UCSD-AML1 (cell line): ENCODE data around the gene NLRP10.

Experiments
- DNase-seq: peaks from one replicate; lab custom pipeline; 2025; ENCODE audit not compliant: unreplicated experiment; lab: John Stamatoyannopoulos, UW

Gene NLRP10

GRCh38 chr11:7974668-7975067 is 9.4 kb upstream of the NLRP10 start:
- no peak for DNase-seq

GRCh38 chr11:7973011-7973410 is 7.8 kb upstream of the NLRP10 start:
- DNase-seq: no peak

GRCh38 chr11:7971846-7972245 is 6.6 kb upstream of the NLRP10 start:
- DNase-seq: no peak

GRCh38 chr11:7969756-7970646 is 4.8 kb upstream of the NLRP10 start:
- DNase-seq: no peak

- DNase-seq: no peak
These were observed 3.4 kb upstream of the NLRP10 start for GRCh38 chr11:7968686-7969085.

- DNase-seq: no peak
These were observed 2.6 kb upstream of the NLRP10 start for GRCh38 chr11:7967826-7968225.

GRCh38 chr11:7967097-7967496 is 1.9 kb upstream of the NLRP10 start:
- no peak for DNase-seq

GRCh38 chr11:7964873-7965272 is 374 bp downstream of the NLRP10 start:
- DNase-seq: no peak

GRCh38 chr11:7964261-7964660 is 986 bp downstream of the NLRP10 start:
- DNase-seq: no peak

GRCh38 chr11:7955191-7955590 is 10.1 kb downstream of the NLRP10 start:
- no peak for DNase-seq

GRCh38 chr11:7949934-7950333 is 15.3 kb downstream of the NLRP10 start:
- no peak for DNase-seq

GRCh38 chr11:7944123-7944522 is 21.1 kb downstream of the NLRP10 start:
- no peak for DNase-seq

- DNase-seq: no peak
These were observed 23.6 kb downstream of the NLRP10 start, which contains the start of gene OR10A3 for GRCh38 chr11:7941608-7942007. TSS of gene OR10A3 (minus strand) at chr11:7941708. CDS start at chr11:7939520, 2,188 bp downstream.

GRCh38 chr11:7941146-7941545 is 24.1 kb downstream of the NLRP10 start:
- DNase-seq: no peak

GRCh38 chr11:7936615-7937014 is 28.6 kb downstream of the NLRP10 start:
- no peak for DNase-seq

GRCh38 chr11:7931168-7931567 is 34.1 kb downstream of the NLRP10 start, which contains the start of gene OR10A6:
TSS of gene OR10A6 (minus strand) at chr11:7931268. CDS start at chr11:7928662, 2,606 bp downstream.
- DNase-seq: no peak

GRCh38 chr11:7927635-7928034 is 37.6 kb downstream of the NLRP10 start:
- no peak for DNase-seq

GRCh38 chr11:7924536-7924935 is 40.7 kb downstream of the NLRP10 start:
- DNase-seq: no peak

- DNase-seq: no peak
These were observed 47.1 kb downstream of the NLRP10 start for GRCh38 chr11:7918141-7918540.
